Stomach smooth muscle (tissue), 2 donors: ENCODE measurements around the gene RNF2.

ENCODE experiments used
- H3K27ac ChIP-seq: one replicate; pipeline ENCODE4 v1.7.0; 2013; ENCODE audit warnings: mild to moderate bottlenecking, low read length, inconsistent platforms
- H3K27me3 ChIP-seq, 2 donors: one replicate each; pipeline ENCODE4 v1.7.0; 2013; ENCODE audit warnings: low read length in 2 of 2; ENCODE audit not compliant: insufficient read depth in 2 of 2, control insufficient read depth in 1 of 2
- H3K36me3 ChIP-seq, 2 donors: one replicate each; pipeline ENCODE4 v1.7.0; 2013; ENCODE audit warnings: low read length in 2 of 2; ENCODE audit not compliant: control insufficient read depth in 2 of 2, insufficient read depth in 2 of 2
- H3K4me1 ChIP-seq: one replicate; pipeline ENCODE4 v1.7.0; 2013; ENCODE audit warnings: low read length; ENCODE audit not compliant: control insufficient read depth, insufficient read depth
- H3K4me3 ChIP-seq, 2 donors: one replicate each; pipeline ENCODE4 v1.7.0; 2013; ENCODE audit warnings: low read length in 2 of 2
- H3K9ac ChIP-seq, 2 donors: one replicate each; pipeline ENCODE4 v1.7.0; 2013; ENCODE audit warnings: low read length in 2 of 2, mild to moderate bottlenecking in 1 of 2
- H3K9me3 ChIP-seq, 2 donors: one replicate each; pipeline ENCODE4 v1.7.0; 2013; ENCODE audit warnings: low read length in 2 of 2; ENCODE audit not compliant: control insufficient read depth in 2 of 2
- donor health status: healthy.
- donor health status: Pancreatic carcinoma.

The RNF2 gene

GRCh38 chr1:185137896-185138545 is 92.7 kb downstream of the RNF2 start:
- Histone ChIP-seq H3K9me3 (no peaks in the 10 kb centered on the region), H3K36me3 (peaks cover 5 to 14% of the 10 kb centered on the region in 2 donors), H3K27me3 (no peaks in the 10 kb centered on the region), H3K4me3 (no peak overlapping the region), H3K4me1 (no peaks in the 10 kb centered on the region), H3K9ac (no peak overlapping the region), H3K27ac (no peak overlapping the region)

DNA sequence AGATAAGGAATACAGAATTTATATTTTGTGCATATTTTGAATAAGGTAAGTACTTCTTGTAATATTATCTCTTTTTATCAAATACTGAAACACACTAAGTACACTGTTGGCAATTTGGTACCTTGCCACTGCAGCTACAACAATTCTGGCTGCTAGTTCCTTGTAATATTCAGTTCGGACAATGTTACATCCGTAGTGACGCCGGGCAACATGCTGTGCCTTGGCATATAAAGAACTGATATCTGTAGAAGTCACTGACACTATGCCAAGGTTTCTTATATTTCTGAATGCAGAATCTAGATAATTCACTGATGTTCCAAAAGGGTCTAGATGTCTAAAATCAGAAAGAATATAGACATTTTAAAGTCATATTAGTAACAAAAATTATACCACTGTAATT is 93.9 kb downstream of the RNF2 start:
- no peaks in the 10 kb centered on the region for H3K9me3 ChIP-seq
- no peak overlapping the region for H3K27ac ChIP-seq
- H3K4me3 ChIP-seq = no peak overlapping the region
- H3K9ac ChIP-seq = no peak overlapping the region
- no peaks in the 10 kb centered on the region for H3K27me3 ChIP-seq
- no peaks in the 10 kb centered on the region for H3K4me1 ChIP-seq
- peaks cover 5 to 10% of the 10 kb centered on the region in 2 donors for H3K36me3 ChIP-seq

GRCh38 chr1:185144233-185144632 is 98.9 kb downstream of the RNF2 start:
- Histone ChIP-seq H3K4me1 (no peaks in the 10 kb centered on the region), H3K36me3 (peaks cover under 1 to 15% of the 10 kb centered on the region in 2 donors), H3K27ac (no peak overlapping the region), H3K27me3 (no peaks in the 10 kb centered on the region), H3K9ac (no peak overlapping the region), H3K4me3 (no peak overlapping the region), H3K9me3 (no peaks in the 10 kb centered on the region)

GRCh38 chr1:185151215-185151614 is 105.9 kb downstream of the RNF2 start:
- Histone ChIP-seq H3K4me1 (peaks cover 3% of the 10 kb centered on the region), H3K9me3 (no peaks in the 10 kb centered on the region), H3K36me3 (peaks cover 6 to 17% of the 10 kb centered on the region in 2 donors), H3K27ac (no peak overlapping the region), H3K27me3 (no peaks in the 10 kb centered on the region), H3K9ac (no peak overlapping the region), H3K4me3 (no peak overlapping the region)
